Rectal smooth muscle tissue (tissue), 1 donor: ENCODE results near the gene CCNI.

ENCODE experiments used
- H3K27ac ChIP-seq: one replicate; pipeline ENCODE4 v1.7.0; 2013; ENCODE audit warnings: low read depth, low read length, inconsistent platforms
- H3K27me3 ChIP-seq: one replicate; pipeline ENCODE4 v1.7.0; 2013; ENCODE audit warnings: low read length; ENCODE audit not compliant: control insufficient read depth, insufficient read depth
- H3K36me3 ChIP-seq: one replicate; pipeline ENCODE4 v1.7.0; 2013; ENCODE audit warnings: low read length; ENCODE audit not compliant: control insufficient read depth, insufficient read depth
- H3K4me1 ChIP-seq: one replicate; pipeline ENCODE4 v1.7.0; 2013; ENCODE audit warnings: low read length; ENCODE audit not compliant: control insufficient read depth, insufficient read depth
- H3K4me3 ChIP-seq: one replicate; pipeline ENCODE4 v1.7.0; 2013; ENCODE audit warnings: low read length
- H3K9ac ChIP-seq: one replicate; pipeline ENCODE4 v1.7.0; 2013; ENCODE audit warnings: low read length

The CCNI gene, protein sequence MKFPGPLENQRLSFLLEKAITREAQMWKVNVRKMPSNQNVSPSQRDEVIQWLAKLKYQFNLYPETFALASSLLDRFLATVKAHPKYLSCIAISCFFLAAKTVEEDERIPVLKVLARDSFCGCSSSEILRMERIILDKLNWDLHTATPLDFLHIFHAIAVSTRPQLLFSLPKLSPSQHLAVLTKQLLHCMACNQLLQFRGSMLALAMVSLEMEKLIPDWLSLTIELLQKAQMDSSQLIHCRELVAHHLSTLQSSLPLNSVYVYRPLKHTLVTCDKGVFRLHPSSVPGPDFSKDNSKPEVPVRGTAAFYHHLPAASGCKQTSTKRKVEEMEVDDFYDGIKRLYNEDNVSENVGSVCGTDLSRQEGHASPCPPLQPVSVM

DNA sequence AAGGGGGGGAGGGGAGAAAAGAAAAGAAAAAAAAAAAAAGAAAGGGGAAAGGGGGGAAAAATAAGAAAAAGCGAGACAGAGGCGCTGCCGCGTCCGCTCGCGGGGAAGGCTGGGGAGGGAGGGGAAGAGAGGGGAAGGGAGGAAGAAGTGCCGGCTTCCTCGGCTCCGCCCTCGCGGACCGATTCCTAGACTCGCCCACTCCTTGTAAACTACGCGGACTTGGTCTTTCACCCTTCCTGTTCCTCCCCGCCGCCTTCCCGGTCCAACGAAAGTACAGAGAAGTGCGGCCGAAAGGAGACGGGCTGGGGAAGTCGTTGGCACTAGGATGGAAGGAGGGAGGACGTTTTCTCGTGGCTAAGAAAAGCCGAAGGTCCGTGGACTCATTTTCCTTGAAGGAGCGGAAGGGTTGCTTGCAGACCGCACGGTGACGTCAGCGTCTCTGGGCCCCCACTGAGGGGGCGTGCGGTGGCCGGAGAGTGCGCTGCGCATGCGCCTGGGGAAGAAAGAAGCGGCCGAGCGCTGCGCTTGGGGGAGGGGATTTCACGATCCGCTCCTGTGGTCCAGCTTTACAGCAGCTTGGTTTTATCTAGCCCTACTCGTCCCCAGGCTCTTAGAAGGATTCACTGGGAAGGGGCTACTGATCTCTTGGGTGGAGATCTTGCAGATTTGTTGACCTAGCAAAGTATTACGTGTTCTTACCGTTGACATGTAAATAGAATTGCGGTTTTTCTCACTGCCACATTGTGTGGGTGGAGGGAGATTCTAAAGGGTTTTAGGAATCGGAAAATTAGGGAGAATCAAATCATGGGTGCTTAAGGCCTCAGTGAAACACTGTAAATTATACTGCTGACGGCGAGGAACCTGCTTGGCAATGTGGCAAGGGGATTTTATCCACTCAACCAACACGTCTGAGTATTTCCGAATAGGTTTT lies at the start of gene CCNI:
Gene CCNI (minus strand): TSS at position 121 of the 931 bp plus-strand sequence. CDS start 9,627 bp downstream, outside the sequence.
- peaks cover 8% of the 10 kb centered on the region for H3K4me1 ChIP-seq
- no peaks in the 10 kb centered on the region for H3K27me3 ChIP-seq
- peak within 1 kb of the TSS; percentile 97 for H3K4me3 ChIP-seq
- no peaks in the 10 kb centered on the region for H3K36me3 ChIP-seq
- peak within 1 kb of the TSS; percentile 100 for H3K27ac ChIP-seq
- H3K9ac ChIP-seq = peak within 1 kb of the TSS; percentile 98

GRCh38 chr4:77124576-77124975 lies 48.8 kb upstream of the CCNI start:
- Histone ChIP-seq H3K27me3 (no peaks in the 10 kb centered on the region), H3K36me3 (no peaks in the 10 kb centered on the region), H3K4me1 (no peaks in the 10 kb centered on the region), H3K27ac (no peak overlapping the region), H3K9ac (no peak overlapping the region), H3K4me3 (no peak overlapping the region)

DNA sequence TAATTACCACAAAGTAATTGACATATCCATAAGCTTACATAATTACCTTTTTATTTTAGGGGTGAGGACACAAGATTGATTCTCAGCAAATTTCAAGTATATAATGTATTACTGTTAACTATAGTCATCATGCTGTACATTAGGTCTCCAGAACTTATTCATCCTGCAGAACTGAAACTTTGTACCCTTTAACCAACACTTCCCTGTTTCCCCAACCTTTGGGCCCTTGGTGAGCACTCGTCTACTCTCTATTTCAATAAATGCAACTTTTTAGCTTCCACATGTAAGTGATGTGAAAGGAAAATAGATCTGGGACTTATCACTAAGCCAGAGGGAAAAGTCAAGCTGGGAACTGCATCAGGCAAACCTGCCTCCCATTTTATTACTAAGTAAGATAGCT lies 47.6 kb upstream of the CCNI start:
- Histone ChIP-seq H3K27ac (no peak overlapping the region), H3K9ac (no peak overlapping the region), H3K4me1 (no peaks in the 10 kb centered on the region), H3K36me3 (no peaks in the 10 kb centered on the region), H3K27me3 (no peaks in the 10 kb centered on the region), H3K4me3 (no peak overlapping the region)

- Histone ChIP-seq H3K4me3 (no peak overlapping the region), H3K27me3 (no peaks in the 10 kb centered on the region), H3K9ac (no peak overlapping the region), H3K27ac (no peak overlapping the region), H3K4me1 (no peaks in the 10 kb centered on the region), H3K36me3 (no peaks in the 10 kb centered on the region)
Observed at GRCh38 chr4:77122656-77123055, 46.9 kb upstream of the CCNI start.

GRCh38 chr4:77121736-77122240 lies 46.0 kb upstream of the CCNI start:
- Histone ChIP-seq H3K36me3 (no peaks in the 10 kb centered on the region), H3K4me3 (no peak overlapping the region), H3K9ac (no peak overlapping the region), H3K27ac (no peak overlapping the region), H3K27me3 (no peaks in the 10 kb centered on the region), H3K4me1 (no peaks in the 10 kb centered on the region)

DNA sequence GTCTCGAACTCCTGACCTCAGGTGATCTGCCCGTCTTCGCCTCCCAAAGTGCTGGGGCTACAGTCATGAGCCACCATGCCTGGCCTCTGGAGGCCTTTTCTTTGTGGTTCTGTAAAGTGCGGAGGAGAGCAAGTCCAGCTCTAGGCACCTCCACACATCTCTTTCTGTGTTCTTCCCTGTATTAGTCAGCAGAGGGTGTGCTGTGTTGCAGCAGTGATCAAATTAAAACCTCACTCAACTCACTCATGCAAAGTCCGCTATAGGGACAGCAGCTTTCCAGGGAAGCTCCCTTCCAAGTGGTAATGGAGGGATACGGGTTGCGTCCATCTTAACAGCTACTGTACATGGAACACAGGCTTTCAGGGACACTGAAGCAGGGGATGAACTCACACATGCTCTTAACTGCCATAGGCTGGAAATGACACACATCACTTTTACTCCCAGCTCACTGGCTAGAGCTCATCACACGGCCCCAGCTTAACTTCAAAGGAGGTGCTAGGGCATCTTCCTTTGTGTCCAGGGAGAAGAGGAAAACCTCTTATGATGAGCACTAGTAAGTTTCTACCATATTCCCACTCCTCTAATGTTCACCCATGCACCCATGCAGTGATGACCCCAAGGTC lies 45.2 kb upstream of the CCNI start:
- Histone ChIP-seq H3K36me3 (no peaks in the 10 kb centered on the region), H3K4me1 (no peaks in the 10 kb centered on the region), H3K27ac (no peak overlapping the region)

DNA sequence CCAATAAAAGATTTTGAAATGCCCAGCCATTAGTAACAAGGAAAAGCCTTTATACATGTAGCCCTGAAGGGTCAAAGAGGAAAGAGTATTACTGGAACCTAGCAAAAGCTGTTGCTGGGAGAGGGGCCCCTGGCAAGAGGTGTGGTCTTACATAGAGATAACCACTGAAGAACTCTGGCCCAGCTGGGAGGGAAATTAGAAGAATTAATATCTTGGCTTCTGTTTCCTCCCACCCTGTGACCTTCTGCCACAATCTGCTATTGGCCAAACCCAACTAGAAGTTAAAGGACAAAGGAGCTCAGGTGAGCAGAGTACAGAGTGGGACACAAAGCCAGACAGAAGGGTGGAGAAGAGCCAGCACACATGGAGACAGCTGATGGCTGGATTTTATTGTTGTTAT lies 41.9 kb upstream of the CCNI start:
- H3K27me3 ChIP-seq = no peaks in the 10 kb centered on the region
- no peak overlapping the region for H3K9ac ChIP-seq
- H3K36me3 ChIP-seq = no peaks in the 10 kb centered on the region
- no peak overlapping the region for H3K4me3 ChIP-seq
- no peaks in the 10 kb centered on the region for H3K4me1 ChIP-seq
- H3K27ac ChIP-seq = no peak overlapping the region

More for the DNA sequence above, 45.2 kb upstream of the CCNI start:
- Histone ChIP-seq H3K4me3 (no peak overlapping the region), H3K27me3 (no peaks in the 10 kb centered on the region), H3K9ac (no peak overlapping the region)

- H3K4me3 ChIP-seq = no peak overlapping the region
- H3K27me3 ChIP-seq = no peaks in the 10 kb centered on the region
- H3K27ac ChIP-seq = no peak overlapping the region
- no peak overlapping the region for H3K9ac ChIP-seq
- no peaks in the 10 kb centered on the region for H3K4me1 ChIP-seq
- H3K36me3 ChIP-seq = no peaks in the 10 kb centered on the region
Observed at GRCh38 chr4:77113069-77113468, 37.3 kb upstream of the CCNI start.

DNA sequence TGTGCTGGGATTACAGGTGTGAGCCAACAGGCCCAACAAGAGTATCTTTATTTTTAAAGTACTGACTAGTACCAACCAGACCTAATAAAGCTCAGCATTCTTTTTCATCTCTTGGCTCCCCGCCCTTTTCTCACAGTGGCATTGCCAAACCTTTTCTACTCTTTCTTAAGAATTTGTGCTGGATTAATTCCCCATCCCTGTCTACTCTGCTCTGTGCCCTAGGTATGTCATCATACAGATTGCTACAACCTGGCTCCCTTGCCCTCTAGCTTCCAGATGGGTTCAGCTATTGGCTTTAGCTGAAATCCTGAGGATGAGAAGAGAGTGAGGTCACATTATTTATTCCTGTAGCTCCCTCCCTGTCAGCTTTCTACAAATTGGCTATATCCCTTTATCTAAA lies 34.9 kb upstream of the CCNI start:
- Histone ChIP-seq H3K36me3 (no peaks in the 10 kb centered on the region), H3K27ac (no peak overlapping the region), H3K27me3 (no peaks in the 10 kb centered on the region), H3K4me3 (no peak overlapping the region), H3K4me1 (no peaks in the 10 kb centered on the region), H3K9ac (no peak overlapping the region)

- no peak overlapping the region for H3K9ac ChIP-seq
- H3K27me3 ChIP-seq = no peaks in the 10 kb centered on the region
- H3K4me1 ChIP-seq = peaks cover 5% of the 10 kb centered on the region
- peak overlapping the region; percentile 72 for H3K27ac ChIP-seq
- H3K4me3 ChIP-seq = peak overlapping the region; percentile 36
- H3K36me3 ChIP-seq = no peaks in the 10 kb centered on the region
Observed at GRCh38 chr4:77104791-77105540, 29.2 kb upstream of the CCNI start.

GRCh38 chr4:77104388-77104787 lies 28.6 kb upstream of the CCNI start:
- H3K4me1 ChIP-seq = peaks cover 5% of the 10 kb centered on the region
- H3K4me3 ChIP-seq = no peak overlapping the region
- no peaks in the 10 kb centered on the region for H3K27me3 ChIP-seq
- H3K36me3 ChIP-seq = no peaks in the 10 kb centered on the region
- no peak overlapping the region for H3K9ac ChIP-seq
- no peak overlapping the region for H3K27ac ChIP-seq
